ENCODE results near the gene C1QTNF4. TPM values are rescaled to one million over a fixed set of nuclear protein-coding genes. Genes with fewer than 3 reads are reported as not detected.
A peak's percentile ranks its signal among the peaks of the same experiment; 100 is the strongest.

Gene C1QTNF4
- total and polyA plus RNA-seq, 10 of the 15 experiments (the other 5 are each of a cell fraction or from before 2014, with no cell fraction given), result 0.06 TPM; not detected in 9

DNA sequence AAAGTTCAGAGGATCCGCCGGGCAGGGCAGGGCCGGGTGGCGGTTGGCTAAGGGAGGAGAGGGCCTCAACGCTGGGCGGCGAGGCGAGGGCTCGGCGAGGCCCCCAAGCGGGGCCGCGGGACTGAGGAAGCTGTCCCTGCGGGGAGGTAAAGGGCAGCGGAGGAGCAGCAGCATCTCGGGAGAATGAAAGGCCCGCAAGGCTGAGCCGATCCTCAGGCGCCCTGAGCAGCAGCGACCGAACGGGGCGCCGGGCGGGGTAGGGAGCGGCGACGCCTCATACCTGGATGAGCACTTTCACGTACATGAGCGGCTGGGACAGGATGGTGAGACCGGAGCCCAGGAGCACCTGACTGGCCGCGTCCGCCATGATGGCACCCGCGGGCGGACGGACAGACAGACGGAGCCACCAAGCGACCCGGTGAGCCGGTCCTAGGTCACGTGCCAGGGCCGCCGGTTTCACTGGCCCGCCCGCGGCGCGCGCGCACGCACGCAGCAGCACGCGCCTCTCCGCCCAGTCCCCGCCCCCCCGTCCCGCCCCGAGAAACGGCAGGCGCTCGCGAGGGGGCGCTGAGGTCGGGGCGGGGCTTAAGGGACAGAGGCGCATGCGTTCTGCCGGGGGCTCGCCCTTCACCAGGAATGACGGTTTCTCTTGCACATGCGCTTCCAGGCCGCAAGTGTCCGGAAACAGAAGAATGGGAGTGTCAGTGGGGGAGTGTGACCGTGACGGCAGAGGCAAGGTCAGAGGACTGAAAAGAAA lies 48.1 kb upstream of the C1QTNF4 start, which contains the start of gene MTCH2 (continued):
- TF ChIP-seq, protein P1, sequence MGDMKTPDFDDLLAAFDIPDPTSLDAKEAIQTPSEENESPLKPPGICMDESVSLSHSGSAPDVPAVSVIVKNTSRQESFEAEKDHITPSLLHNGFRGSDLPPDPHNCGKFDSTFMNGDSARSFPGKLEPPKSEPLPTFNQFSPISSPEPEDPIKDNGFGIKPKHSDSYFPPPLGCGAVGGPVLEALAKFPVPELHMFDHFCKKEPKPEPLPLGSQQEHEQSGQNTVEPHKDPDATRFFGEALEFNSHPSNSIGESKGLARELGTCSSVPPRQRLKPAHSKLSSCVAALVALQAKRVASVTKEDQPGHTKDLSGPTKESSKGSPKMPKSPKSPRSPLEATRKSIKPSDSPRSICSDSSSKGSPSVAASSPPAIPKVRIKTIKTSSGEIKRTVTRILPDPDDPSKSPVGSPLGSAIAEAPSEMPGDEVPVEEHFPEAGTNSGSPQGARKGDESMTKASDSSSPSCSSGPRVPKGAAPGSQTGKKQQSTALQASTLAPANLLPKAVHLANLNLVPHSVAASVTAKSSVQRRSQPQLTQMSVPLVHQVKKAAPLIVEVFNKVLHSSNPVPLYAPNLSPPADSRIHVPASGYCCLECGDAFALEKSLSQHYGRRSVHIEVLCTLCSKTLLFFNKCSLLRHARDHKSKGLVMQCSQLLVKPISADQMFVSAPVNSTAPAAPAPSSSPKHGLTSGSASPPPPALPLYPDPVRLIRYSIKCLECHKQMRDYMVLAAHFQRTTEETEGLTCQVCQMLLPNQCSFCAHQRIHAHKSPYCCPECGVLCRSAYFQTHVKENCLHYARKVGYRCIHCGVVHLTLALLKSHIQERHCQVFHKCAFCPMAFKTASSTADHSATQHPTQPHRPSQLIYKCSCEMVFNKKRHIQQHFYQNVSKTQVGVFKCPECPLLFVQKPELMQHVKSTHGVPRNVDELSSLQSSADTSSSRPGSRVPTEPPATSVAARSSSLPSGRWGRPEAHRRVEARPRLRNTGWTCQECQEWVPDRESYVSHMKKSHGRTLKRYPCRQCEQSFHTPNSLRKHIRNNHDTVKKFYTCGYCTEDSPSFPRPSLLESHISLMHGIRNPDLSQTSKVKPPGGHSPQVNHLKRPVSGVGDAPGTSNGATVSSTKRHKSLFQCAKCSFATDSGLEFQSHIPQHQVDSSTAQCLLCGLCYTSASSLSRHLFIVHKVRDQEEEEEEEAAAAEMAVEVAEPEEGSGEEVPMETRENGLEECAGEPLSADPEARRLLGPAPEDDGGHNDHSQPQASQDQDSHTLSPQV (IDR thresholded peaks at IDR 0.05), result no peak
- TF ChIP-seq, protein P2, sequence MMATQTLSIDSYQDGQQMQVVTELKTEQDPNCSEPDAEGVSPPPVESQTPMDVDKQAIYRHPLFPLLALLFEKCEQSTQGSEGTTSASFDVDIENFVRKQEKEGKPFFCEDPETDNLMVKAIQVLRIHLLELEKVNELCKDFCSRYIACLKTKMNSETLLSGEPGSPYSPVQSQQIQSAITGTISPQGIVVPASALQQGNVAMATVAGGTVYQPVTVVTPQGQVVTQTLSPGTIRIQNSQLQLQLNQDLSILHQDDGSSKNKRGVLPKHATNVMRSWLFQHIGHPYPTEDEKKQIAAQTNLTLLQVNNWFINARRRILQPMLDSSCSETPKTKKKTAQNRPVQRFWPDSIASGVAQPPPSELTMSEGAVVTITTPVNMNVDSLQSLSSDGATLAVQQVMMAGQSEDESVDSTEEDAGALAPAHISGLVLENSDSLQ (IDR thresholded peaks at IDR 0.05), result peak; percentile 59; the same call in 1 of the 2 replicates
- TF ChIP-seq, protein P3, sequence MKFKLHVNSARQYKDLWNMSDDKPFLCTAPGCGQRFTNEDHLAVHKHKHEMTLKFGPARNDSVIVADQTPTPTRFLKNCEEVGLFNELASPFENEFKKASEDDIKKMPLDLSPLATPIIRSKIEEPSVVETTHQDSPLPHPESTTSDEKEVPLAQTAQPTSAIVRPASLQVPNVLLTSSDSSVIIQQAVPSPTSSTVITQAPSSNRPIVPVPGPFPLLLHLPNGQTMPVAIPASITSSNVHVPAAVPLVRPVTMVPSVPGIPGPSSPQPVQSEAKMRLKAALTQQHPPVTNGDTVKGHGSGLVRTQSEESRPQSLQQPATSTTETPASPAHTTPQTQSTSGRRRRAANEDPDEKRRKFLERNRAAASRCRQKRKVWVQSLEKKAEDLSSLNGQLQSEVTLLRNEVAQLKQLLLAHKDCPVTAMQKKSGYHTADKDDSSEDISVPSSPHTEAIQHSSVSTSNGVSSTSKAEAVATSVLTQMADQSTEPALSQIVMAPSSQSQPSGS (IDR thresholded peaks at IDR 0.05; ENCODE audit: low read length), result no peak
- no peak for TF ChIP-seq SMC3 (IDR thresholded peaks at IDR 0.05; ENCODE audit: borderline replicate concordance, low read length)
- no peak for TF ChIP-seq BMI1 (IDR thresholded peaks at IDR 0.05; ENCODE audit: borderline replicate concordance)
- peak; percentile 87 for TF ChIP-seq PML (IDR thresholded peaks at IDR 0.05; ENCODE audit: low read length)
- peak; percentile 57; the same call in 1 of the 2 replicates for TF ChIP-seq NBN (IDR thresholded peaks at IDR 0.05)
- no peak for TF ChIP-seq KLF5 (IDR thresholded peaks at IDR 0.05; ENCODE audit: partially characterized antibody)
- TF ChIP-seq ZNF217 (IDR thresholded peaks at IDR 0.05), result no peak
- TF ChIP-seq, protein P4, sequence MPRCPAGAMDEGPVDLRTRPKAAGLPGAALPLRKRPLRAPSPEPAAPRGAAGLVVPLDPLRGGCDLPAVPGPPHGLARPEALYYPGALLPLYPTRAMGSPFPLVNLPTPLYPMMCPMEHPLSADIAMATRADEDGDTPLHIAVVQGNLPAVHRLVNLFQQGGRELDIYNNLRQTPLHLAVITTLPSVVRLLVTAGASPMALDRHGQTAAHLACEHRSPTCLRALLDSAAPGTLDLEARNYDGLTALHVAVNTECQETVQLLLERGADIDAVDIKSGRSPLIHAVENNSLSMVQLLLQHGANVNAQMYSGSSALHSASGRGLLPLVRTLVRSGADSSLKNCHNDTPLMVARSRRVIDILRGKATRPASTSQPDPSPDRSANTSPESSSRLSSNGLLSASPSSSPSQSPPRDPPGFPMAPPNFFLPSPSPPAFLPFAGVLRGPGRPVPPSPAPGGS (IDR thresholded peaks at IDR 0.05; ENCODE audit: borderline replicate concordance, insufficient read depth, low read depth, low read length, poor library complexity, severe bottlenecking), result peak; percentile 19
- no peak for TF ChIP-seq ZNF24 (IDR thresholded peaks at IDR 0.05)
- TF ChIP-seq, protein P5, sequence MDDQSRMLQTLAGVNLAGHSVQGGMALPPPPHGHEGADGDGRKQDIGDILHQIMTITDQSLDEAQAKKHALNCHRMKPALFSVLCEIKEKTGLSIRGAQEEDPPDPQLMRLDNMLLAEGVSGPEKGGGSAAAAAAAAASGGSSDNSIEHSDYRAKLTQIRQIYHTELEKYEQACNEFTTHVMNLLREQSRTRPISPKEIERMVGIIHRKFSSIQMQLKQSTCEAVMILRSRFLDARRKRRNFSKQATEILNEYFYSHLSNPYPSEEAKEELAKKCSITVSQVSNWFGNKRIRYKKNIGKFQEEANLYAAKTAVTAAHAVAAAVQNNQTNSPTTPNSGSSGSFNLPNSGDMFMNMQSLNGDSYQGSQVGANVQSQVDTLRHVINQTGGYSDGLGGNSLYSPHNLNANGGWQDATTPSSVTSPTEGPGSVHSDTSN (IDR thresholded peaks at IDR 0.05; ENCODE audit: insufficient replicate concordance, low read depth, low read length), result peak; percentile 51
- TF ChIP-seq, protein P6, sequence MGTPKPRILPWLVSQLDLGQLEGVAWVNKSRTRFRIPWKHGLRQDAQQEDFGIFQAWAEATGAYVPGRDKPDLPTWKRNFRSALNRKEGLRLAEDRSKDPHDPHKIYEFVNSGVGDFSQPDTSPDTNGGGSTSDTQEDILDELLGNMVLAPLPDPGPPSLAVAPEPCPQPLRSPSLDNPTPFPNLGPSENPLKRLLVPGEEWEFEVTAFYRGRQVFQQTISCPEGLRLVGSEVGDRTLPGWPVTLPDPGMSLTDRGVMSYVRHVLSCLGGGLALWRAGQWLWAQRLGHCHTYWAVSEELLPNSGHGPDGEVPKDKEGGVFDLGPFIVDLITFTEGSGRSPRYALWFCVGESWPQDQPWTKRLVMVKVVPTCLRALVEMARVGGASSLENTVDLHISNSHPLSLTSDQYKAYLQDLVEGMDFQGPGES (IDR thresholded peaks at IDR 0.05), result no peak
- no peak for TF ChIP-seq ETV6 (conservative IDR thresholded peaks at IDR 0.05 in 1 of 2, IDR thresholded peaks at IDR 0.05 in 1 of 2; ENCODE audit: borderline replicate concordance in 1 of 2, low read depth in 1 of 2)
